HCEC 1CT (cell line): Measurements from ENCODE around the gene CD200R1.
"Not testable (repeated sequence)": the region's sequence is repeated elsewhere in the genome, so short reads cannot be mapped to it uniquely, and the experiment has no call there.

Experiments
- DNase-seq: peaks from one replicate; pipeline ENCODE4 v3.0.0-alpha.2; 2017

Gene CD200R1

DNA sequence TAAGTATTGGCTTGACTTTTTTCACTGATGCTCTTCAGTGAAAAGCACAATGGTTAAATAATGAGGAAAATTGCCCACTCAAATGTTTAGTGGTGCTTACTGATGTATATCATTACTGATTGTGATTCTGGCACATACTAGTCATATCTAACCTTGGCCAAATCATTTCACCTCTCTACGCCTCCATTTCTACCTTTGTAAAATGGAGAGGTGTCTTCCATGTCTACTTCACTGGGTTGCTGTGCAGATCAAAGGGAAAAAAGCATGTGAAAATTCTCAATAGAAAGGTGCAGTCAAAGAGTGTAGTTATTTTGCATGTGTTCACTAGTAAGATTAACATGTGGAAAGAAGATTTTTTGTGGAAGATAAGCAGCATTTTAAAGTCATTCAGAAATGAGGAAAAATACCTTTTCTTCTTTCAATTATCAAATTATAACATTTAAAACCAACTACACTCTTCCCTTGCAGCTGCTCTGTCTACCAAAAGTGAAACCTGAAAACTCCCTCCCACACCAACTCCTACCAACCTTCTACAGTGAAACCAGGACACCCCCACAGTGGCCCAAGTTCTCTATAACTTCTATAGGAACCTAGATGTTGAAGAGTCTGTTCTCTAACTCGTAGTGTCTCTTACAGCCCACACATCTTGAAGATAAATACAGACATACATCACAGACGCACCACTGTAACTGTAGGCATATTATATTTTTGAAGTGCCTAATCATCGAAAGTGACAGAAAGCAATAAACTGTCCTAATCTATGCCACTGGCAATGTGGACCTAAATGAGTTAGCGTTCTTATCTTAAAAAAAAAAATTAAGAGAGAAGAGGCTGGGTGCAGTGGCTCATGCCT lies 1.4 kb downstream of the CD200R1 start:
- no peak for DNase-seq

DNA sequence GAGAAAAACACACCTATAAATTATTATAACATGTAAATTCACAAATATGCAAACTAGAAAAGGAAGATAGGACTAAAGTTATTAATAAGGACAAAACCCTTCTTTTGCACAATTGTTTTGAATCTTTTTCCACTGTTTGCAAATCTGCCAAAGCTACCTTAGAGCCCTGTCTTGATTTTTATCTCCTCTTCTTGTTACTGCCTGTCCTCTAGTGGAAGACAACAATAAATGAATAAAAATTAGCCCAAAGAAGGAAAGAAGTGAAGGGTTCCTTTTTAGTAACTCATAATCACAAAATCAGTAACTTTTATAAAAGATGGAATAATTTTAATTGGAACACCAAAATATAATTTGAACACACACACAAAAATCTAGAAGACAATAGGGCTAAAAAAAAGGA lies 2.7 kb downstream of the CD200R1 start:
- no peak for DNase-seq

- no peak for DNase-seq
Measured at GRCh38 chr3:112967828-112968227, 7.1 kb downstream of the CD200R1 start.

DNA sequence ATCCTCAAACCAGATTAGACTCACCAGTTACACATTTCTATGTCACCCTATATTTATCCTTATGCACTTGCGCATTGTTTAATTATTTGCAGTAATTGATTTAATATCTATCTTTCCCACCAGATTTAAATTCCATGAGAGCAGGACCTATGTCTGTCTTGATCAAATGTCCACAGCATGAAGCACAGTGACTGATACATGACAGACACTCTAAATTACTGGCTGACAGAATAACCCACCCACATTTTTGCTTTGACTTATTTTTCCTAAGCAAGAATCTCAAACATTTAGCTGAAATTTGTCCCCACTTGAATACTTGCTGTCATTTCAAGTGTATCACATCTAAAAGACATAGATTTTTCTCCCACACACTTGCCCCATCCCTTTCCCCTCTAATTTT lies 7.5 kb downstream of the CD200R1 start:
- no peak for DNase-seq

GRCh38 chr3:112966633-112967032 lies 8.3 kb downstream of the CD200R1 start:
- no peak for DNase-seq

DNA sequence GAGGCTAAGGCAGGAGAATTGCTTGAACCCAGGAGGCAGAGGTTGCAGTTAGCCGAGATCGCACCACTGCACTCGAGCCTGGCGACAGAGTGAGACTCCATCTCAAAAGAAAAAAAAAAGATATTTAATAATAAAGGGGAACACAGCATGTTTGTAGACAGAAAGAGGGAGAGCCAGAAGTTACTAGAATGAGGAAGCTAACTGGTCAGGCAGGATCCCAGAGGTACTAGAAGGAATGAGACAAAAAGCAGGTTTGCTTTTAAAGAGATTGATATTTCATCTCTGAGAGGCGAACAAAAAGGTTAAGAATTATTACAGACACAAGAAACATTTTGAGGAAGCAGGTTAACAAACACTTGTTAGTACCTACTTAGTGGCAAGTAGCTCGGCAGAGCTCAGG lies 9.2 kb downstream of the CD200R1 start:
- DNase-seq: no peak

- no peak for DNase-seq
Measured at GRCh38 chr3:112963683-112964082, 11.2 kb downstream of the CD200R1 start.

DNA sequence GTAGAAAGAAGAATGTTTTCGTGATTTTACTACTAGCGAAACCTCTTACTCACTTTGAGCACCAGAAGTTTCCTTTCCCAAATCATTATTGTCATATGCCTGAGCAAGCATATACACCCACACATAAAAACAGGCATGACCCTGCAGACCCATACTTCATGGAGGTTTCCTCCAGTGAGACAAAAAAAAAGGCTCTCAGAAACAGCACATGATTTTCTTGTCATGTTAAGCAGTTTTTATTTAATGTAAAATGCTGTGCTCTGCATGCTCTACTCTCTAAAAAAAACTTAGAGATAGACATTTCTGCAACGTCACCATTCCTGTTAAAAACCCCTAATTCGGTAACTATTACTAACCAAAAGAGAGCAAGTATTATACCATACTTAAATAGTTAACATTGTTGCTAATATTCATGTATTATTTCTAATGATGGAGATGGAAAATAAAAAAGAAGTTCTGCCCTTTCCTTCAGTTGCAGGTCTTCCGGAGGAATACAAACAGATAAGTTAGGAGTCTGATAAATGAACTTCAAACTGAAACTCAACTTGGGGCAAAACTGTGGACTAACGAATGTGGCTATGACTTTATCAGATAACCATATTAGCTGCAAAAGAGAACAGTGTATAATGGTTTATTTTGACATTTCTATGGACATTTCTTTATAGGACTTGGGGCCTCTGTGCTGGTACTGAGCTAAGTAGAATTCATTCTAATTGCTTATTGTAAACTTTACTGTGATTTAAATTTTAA lies 15.9 kb downstream of the CD200R1 start:
- DNase-seq: no peak

DNA sequence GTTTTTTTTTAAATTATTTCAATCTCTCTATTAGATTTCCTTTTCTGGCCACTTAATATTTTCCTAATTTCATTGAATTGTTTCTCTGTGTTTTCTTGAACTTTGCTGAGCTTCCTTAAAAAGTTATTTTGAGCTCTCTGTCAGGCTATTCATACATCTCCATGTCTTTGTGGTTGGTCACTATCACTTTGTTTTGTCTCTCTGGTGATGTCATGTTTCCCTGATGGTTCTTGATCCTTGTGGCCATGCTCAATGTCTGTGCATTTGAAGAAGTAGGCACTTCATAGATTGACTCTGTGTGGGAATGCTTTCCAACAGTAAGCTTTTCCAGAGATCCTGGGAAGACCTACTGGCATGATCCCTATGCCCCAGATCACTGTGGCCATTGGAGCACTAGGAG lies 18.6 kb downstream of the CD200R1 start:
- DNase-seq: no peak

- no peak for DNase-seq
Measured at GRCh38 chr3:112948346-112948838, 26.5 kb downstream of the CD200R1 start.

DNA sequence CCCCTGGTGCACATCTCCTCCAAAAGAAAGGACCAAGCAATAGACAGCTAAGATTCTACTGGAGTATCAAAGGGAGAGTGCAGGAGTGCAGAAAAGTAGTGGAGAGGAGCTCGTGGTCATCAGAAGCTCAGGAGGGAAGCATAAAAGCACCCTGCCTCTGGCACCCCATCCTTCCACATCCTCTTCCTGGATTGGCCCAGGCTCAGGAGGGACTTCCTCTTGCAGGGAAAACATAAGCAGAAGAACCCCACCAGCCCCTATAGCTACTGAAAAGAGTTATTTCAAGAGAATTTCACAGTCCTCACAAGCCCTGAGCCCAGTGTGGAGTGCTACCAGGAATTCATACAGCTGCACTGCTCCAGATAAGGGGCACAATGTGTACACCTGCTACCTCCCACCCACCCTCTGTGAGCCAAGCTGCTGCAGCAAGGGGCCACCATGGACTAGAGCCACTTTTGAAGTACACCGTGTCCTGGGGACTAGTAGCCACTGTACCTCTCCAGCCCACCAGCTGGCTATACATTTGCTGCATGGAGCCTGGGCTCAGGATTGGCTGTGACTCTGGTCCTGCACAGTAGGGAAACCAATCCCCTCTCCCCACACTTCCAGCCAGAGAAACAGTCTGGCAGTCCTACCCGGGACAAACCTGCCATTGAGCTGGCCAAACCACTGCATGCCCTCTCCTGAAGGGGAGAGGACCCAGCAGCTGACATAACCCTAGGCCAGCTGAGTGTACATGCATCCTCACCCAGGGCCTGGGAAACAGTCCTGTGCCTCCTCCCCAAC lies 43.0 kb downstream of the CD200R1 start:
- no peak for DNase-seq

DNA sequence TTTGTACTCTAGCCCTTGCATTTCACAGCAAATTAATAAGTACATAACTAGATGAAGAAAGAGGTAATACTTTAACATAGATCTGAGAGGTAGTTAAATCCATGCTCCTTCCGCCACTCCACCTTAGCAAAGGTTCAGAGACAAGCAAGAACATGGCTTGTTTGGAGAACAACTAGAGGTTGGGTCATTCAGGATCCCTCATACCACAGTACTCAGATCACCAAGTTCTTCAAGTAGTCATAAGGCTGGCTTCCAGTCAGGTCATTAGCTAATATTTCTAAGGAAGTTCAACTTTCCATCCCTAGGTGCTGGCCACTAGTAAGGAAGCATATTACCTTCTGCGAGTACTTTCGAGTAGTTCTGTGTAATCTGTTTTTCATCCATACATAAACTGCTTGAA lies 44.1 kb downstream of the CD200R1 start:
- DNase-seq: no peak

DNA sequence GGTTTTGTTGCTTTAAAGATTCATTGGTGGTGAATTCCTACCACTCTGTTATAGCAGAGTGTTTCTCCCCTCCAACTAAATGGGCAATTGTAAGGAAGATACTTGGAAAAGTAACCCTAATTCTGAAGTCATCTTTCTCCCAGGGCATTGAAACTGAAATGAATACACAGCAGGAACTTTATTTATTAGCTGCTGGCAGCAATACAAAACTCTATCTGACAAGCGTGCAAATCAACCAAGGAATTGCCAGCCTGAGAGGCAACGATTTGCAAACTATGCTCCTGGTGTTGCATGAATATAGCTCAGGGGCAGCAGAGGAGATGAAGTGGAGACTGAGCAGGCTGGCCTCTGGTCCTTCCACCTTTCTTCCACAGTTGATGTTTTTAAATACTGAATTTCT lies 48.9 kb downstream of the CD200R1 start:
- DNase-seq: no peak

- DNase-seq: no peak
Measured at GRCh38 chr3:112925560-112925959, 49.3 kb downstream of the CD200R1 start.

- DNase-seq: not testable (repeated sequence)
Measured at GRCh38 chr3:112919541-112919940, 55.4 kb downstream of the CD200R1 start.

- DNase-seq: no peak
Measured at GRCh38 chr3:112908252-112908651, 66.7 kb downstream of the CD200R1 start.

GRCh38 chr3:112904786-112905185 lies 70.1 kb downstream of the CD200R1 start:
- no peak for DNase-seq

- DNase-seq: no peak
Measured at GRCh38 chr3:112900113-112900512, 74.8 kb downstream of the CD200R1 start.

DNA sequence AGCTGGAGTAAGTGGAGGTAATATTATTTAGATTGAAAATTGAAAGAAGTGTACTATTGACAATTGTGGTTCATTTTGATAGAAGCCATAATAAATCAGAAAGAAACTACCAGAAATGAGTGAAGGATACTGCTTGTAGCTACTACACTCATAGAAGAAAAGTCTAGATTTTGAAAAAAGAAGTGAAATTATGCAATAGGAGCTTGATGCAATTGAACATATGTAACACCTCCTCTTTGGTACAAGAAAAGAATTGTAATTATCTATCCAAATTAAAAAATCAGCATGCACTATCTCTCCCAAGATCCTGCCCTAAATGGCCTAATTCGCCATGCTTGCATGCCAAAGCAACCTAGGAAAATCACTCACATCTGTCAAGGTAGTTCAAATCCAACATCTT lies 77.1 kb downstream of the CD200R1 start:
- no peak for DNase-seq

- DNase-seq: peak; percentile 27
Measured at GRCh38 chr3:112894258-112894657, 80.6 kb downstream of the CD200R1 start.

DNA sequence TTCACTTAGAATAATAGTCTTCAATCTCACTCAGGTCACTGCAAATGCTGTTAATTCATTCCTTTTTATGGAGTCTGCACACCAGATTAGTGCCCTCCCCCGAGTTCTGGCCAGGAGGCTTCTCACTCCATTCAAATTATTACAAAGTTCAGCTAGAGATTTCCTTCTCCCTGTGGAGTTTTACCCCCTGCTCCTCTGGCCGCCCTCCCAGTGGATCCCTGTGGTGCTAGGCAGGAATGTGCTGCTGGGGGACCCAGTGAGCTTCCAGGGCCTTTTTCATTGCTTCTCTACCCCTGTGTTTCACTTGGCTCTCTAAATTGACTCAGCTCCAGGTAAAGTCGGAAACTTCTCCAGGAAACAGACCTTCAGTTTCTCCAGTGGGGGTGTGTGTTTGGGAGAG lies 85.5 kb downstream of the CD200R1 start:
- no peak for DNase-seq

- DNase-seq: peak; percentile 6
Measured at GRCh38 chr3:112888381-112889085, 86.4 kb downstream of the CD200R1 start.
